IPS DF 19.7 (cell line): ENCODE results near the gene SEC22C.
"Not testable (repeated sequence)": the region's sequence is repeated elsewhere in the genome, so short reads cannot be mapped to it uniquely, and the experiment has no call there.

ENCODE experiments used
- DNase-seq: peaks from one replicate; pipeline ENCODE4 v3.0.0-alpha.2; 2013; ENCODE audit warnings: low read depth, low spot score

The SEC22C gene, protein sequence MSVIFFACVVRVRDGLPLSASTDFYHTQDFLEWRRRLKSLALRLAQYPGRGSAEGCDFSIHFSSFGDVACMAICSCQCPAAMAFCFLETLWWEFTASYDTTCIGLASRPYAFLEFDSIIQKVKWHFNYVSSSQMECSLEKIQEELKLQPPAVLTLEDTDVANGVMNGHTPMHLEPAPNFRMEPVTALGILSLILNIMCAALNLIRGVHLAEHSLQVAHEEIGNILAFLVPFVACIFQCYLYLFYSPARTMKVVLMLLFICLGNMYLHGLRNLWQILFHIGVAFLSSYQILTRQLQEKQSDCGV

DNA sequence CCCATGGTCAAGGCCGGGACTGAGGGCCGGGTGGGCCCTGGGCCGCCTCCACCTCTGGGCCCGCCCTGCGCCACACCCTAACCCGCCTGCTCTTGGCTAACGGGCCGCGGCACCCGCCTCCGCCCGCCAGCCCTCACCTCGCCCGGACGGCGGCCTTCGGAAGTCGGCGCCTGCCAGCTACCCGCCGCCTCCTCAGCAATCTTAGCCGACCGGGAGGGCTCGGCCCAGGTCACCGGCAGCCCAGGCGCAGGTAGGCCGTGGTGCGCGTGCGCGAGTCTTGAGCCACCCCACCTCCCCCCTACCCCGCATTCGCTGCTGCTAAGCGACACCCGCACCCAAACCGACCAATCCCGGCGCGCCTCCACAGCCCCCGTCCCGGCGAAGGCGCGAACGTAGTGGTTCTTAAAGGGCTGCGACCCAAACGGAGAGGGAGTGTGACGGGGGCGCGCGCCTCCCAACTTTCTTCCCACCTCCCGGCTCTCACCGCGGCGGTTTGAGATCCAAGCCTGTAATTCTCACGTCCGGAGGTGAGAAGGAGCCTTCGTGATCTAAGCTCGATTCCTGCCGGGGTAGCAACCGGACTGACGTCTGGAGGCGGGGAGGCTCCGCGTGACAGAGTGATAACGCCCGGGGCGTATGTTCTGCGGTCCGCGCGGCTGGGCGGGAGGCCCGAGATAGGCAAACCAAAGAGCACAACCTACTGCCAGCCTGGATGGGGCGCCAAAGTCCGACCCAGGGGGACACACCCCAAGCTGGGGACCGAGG lies at the start of gene SEC22C:
SEC22C (minus strand) TSS at position 259 of the 765 bp plus-strand sequence. CDS start 12,921 bp downstream, outside the sequence.
- DNase-seq: no peak

DNA sequence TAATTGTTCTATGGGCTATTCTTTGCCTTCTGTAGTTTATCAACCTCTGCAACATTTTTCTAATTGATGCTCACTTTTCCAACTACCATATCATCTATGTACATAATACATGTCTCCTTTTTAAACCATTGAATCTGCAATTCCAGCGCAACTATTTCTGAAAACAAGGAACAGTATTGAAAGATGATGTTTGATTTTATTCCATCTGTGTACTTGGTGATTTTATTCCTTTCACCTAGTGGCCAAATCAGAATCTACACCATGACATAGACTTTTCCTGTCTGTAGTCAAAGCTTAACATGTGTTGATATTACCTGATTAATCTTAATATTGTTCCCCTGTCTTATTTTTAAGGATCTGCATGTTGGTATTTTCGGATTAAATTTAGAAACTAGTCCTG lies 31.7 kb upstream of the SEC22C start:
- DNase-seq: no peak

DNA sequence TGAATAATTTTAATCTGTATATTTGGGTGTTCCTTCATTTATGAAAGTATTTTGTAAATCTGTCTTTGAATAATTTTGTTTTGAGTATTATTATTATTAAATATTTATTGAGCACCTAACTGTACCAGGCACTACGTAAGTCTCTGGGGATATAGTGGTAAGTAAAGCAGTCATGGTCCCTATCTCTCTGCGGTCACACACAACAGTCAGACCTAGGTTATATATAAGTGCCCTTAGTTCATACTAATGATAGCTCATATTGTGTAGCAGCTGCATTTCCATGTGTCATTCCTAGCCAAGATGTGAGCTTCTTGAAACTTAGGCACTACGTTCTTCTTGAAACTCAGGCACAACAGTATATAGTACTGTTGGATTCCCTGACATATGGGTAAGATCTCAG lies 31.2 kb upstream of the SEC22C start:
- no peak for DNase-seq

DNA sequence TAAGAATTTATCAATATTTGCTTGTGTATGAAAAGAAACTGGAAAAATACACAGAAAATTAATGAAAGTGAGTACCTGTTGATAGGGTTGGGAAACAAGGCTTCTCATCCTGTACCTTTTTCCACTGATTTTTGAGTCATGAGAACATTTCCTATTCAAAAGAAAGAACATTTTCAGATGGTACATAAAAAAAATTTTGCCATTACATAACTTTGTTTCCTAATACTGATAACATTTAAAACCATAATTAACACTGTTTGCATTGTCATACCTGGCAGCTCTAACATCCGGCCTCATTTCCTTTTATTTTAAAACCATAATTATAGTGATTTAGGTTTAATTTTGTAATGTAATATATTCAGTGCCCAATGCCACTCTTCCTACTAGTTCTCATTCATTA lies 30.4 kb upstream of the SEC22C start:
- no peak for DNase-seq

DNA sequence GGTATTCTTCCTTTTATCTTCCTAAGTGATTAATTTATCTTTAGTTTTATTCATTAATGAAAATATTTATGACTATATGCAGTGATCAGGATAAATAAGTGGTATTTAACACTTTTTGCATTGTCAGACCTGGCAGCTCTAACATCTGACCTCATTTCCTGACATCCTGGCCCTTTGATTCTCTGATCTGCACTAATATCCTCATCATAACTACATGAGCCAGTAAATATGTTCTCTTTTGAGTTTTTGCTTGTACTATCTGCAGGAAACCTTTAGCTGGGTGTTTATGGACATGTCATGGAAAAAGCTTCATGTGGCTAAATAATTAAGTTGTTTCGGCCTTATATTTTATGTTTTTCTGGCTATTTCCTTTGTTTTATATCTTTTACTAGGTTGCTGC lies 29.2 kb upstream of the SEC22C start:
- DNase-seq: no peak

DNA sequence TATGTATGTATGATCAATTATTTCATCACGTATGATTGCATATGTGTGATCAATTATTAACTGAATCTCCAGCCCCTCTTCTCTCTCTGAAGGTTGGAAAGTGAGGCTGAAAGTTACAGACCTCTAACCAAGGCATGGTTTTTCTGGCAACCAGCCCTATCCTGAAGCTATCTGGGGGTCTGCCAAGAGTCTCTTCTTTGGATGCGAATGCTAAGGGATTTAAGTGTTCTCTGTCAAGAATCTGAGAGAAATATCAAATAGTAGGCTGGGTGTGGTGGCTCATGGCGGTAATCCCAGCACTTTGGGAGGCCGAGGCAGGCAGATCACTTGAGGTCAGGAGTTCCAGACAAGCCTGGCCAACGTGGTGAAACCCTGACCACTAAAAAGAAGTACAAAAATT lies 26.8 kb upstream of the SEC22C start:
- no peak for DNase-seq

DNA sequence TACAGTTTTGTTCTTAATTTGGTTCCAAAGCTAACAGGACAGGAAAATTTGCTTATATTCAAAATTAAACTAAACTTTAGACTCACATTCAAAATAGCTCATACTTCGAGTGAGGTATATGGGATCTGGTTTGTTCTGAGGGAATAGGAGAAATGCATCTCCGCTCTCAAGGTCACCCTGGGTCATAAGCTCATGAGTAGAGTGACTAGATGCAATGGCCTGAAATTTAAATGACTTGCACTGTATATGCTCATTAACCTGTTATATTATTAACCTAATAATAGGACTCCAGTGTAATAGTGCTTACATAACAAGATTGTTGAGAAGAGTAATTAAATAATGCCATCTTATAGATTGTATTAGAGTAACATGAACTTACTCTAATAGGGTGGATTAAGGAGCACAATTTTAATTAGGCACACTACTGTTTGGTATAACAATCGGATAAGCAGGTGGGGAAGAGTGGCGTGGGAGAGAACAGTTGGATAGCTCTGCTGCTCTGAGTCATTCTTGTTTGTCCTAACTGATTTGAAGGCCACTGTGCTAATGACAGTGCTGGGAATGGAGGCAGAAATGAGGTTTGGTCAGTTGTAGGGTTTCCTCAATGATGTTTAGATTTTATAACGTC lies 23.9 kb upstream of the SEC22C start:
- no peak for DNase-seq

DNA sequence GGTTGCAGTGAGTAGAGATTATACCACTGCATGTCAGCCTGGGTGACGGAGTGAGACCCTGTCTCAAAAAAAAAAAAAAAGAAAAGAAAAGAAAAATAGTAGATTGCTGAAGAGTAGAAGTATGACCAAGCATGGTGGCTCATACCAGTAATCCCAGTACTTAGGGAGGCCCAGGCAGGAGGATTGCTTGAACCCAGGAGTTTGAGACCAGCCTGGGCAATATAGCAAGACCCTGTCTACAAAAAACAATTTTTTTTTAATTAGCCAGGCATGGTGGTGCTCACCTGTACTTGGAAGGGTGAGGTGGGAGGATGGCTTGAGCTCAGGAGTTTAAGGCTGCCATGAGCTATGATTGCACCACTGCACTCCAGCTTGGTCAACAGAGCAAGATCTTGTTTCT lies 21.2 kb upstream of the SEC22C start:
- no peak for DNase-seq

DNA sequence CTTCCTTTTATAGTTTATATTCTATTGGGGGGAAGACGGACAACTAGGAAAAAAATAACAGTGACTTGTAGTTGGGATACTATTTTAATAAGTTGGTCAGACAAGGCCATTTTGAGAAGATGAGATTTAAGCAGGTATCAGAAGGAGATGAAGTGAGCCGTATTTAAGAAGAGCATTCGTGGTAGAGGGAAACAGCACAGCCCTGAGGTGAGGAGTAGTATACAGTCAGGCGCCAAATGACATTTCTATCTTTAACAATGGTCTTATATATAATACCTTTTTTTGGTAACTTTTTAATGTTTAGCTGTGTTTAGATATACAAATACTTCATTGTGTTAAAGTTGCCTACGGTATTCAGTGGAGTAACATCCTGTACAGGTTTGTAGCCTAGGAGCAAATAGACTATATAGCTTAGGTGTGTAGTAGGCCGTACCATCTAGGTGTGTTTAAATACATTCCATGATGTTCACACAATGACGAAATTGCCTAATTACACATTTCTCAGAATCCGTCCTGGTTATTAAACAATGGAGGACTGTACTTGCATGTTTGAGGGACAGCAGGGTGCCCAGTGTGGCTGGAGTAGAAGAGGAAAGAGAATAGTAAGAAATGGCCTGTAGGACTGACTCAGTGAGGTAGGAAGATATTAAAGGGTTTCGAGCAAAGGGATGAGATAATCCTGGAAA lies 20.3 kb upstream of the SEC22C start:
- DNase-seq: no peak

DNA sequence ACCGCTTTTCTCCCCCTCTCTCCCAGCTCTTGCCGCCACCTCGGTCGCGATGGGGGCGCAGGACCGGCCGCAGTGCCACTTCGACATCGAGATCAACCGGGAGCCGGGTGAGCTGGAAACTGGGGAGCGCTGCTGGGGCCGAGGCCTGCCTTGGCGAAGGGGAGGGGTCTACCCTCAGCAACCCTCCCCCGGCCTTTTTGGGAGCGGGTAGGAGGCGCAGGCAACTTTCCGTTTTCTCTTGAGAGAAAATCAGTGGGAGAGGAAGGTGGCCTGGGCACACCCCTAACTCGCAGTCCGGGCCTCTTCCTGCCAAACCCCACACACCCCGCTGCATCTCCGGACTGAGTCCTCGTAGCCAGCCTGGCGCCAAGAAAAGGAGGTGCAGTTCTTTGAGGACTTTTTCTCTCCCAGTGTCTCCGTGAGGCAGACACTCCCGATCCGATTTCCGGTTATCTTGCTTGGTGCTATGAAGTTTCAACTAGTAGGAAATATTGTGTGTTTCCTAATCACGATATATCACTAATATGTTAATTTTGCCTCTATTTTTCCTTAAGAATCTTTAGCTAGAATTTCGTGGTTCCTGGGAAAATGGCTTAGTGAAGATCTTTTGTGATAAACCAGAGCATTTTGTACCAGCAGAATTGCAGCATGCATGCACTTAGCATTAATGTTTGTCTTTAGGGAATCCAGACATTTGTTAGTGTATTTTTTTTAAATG lies 19.4 kb upstream of the SEC22C start:
- DNase-seq: no peak

DNA sequence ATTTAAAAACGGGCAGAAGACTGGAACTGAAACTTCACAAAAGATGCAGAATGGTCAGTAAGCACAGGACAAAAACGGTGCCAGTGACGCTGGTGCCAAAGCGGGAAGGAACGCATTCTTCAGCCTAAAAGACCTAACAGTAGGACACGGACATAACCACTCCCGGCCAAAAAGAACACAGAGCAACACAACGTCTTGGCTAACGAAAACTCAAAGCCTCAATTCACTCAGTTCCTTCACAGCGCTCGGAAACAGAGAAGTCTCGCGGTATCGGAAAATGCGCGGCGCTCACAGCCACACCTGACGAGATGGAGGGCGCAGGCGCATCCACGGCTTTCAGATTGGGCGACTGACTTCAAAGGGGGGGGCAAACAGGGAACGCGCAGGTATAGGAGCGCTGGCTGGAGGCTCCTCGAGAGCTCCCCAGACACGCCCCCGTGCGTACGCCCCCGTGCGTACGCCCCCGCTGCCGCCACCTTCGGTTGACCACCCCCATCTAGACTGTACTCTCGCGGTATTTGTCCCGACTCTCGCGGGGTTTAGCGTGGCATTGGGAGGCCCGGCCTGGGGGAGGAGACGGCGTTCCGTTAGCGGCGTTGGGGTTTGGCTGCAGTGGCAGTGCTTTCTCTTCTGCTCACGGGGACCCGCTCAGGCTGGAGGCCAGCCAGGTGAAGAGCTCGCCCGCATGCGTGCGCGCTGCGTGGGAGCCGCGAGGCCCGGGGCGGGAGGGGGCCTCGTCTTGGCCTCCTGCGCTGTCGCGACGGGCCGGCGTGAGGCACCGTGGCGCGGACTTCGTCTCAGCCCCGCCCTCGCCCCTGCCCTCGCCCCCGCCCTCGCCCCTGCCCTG lies 18.6 kb upstream of the SEC22C start, which contains the start of gene NKTR:
NKTR (plus strand) TSS at position 576 of the 847 bp plus-strand sequence. CDS start 321 bp downstream, outside the sequence.
- DNase-seq: peak; percentile 94

DNA sequence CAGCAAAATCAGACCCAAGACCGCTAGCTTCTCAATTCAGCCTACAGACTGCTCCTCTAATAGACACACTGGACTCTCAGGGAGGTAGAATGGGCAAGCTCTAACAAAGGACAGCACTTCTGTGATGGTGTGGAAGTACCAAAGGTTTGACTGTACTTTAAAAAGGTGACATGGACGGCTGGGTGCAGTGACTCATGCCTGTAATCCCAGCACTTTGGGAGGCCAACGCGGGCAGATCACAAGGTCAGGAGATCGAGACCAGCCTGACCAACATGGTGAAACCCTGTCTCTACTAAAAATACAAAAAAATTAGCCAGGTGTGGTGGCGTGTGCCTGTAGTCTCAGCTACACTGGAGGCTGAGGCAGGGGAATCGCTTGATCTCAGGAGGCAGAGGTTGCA lies 15.3 kb upstream of the SEC22C start:
- not testable (repeated sequence) for DNase-seq

DNA sequence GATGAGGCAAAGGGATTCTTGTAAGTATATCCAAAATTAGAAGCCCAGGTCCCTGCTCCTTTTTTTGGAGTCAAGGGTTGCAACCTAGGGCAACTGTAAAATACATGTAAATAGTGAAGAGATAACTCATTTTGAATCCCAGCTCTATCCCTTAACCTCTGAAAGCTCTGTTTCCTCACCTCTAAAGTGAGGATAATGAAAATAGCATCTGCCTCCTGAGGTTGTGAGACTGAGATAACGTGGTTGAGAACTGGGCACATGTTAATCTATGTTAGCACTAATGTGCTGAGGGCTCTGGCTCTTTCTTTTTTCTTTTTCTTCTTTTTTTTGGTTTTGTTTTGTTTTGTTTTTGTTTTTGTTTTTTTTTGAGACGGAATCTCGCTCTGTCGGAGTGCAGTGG lies 13.9 kb upstream of the SEC22C start:
- no peak for DNase-seq

DNA sequence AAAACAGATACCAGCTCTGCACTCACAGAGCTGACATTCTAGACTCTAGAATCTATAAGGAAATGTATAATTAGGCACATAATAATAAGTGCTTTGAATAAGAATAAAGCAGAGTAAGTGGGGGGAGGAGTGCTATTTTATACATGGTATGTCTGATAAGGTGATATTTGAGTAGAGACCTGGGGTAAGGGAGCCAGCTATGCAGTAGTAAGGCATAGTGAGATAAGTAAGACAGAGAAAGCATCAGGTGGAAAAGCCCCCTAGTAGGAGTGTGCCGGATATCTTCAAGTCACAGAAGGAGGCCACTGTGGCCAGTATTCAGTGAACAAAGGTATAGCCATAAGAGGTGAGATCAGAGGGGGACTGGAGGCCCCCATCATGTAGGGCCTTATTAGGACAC lies 11.9 kb upstream of the SEC22C start:
- DNase-seq: no peak

DNA sequence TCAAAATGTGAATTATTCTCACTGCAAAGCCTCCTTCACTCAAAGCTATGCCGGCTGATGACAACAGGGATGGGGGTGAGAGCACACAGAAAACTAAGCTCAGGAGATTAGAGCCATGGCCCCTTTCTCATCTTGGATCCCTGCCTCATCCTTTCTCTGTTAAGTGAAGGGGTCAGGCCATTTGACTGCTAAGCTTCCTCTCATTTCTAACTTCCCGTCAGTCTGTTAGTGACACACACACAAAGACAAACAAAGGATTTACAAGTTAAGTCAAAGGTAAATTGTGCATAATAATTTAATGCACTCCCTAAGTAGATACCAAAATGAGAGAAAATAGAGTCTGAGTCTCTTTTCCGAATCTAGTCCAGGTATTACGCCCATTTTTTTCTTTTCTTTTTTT lies 10.0 kb upstream of the SEC22C start:
- no peak for DNase-seq

DNA sequence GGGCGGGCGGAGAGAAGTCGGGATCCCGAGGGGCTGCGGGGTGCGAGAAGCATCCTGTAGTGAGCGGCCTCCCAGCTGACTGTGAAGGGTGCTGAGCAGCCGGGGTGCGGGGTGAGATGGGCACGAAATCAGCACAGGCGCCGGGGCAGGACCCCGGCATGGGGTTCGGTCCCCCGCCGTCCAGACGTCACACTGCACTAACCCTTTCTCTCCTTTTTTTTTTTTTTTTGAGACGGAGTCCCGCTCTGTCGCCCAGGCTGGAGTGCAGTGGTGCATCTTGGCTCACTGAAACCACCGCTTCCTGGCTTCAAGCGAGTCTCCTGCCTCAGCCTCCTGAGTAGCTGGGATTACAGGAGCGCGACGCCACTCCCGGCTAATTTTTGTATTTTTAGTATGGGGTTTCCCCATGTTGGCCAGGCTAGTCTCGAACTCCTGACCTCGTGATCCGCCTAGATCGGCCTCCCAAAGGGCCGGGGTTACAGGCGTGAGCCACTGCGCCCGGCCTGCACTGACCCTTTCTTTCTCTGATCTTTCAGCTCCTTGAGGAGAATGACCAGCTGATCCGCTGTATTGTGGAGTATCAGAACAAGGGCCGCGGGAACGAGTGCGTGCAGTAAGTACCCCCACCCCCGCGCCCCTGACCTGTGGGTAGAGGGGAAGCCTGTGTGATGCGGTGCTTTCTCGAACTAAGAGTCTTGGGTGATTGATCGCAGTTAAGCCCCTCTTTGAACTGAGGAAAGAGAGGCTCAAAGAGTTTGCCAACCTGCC lies 9.4 kb upstream of the SEC22C start:
- no peak for DNase-seq

DNA sequence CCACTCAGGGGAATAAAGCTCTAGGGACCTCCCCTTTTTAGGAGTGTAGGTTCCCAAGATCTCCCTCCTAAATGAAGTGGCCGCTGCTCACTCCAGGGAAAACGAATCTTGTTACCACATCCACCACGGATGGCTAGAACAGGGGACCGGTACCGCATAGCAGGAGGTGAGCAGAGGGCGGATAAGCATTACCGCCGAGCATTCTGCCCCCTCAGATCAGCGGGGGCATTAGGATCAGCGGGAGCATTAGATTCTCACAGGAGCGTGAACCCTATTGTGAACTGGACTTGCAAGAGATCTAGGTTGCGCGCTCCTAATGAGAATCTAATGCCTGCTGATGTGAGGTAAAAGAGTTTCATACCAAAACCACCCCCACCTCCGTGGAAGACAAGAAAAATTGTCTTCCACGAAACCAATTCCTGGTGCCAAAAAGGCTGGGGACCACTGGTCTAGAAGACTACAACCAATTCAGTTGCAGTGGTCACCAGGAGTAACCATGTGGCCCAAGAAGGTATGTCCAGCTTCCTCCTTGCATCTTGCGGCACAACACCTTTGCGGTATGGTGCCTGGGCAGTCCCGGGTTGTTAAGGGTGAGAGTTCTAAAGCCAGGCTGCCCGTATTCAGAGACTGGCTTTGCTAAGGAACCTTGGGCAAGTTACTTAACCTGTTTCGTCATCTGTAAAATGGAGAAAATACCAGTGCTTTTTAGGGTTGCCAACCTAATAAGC lies 7.8 kb upstream of the SEC22C start:
- no peak for DNase-seq

DNA sequence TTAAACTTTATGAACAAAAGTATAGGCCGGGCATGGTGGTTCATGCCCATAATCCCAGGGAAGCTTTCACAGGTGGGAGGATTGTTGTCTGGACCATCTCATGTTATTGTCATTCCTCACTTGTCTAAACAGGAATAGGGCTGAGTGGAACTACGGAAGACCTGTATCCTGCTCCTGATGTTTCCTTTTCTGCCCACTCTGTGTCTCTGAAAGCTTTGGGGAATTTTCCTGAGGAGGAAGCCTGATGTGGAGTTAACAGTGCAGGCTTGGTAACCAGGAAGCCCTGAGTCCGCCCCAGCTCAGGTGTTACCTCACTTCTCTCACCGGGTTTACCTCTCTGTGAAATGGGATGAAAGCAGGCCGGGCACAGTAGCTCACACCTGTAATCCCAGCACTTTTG lies 6.9 kb upstream of the SEC22C start:
- DNase-seq: no peak

DNA sequence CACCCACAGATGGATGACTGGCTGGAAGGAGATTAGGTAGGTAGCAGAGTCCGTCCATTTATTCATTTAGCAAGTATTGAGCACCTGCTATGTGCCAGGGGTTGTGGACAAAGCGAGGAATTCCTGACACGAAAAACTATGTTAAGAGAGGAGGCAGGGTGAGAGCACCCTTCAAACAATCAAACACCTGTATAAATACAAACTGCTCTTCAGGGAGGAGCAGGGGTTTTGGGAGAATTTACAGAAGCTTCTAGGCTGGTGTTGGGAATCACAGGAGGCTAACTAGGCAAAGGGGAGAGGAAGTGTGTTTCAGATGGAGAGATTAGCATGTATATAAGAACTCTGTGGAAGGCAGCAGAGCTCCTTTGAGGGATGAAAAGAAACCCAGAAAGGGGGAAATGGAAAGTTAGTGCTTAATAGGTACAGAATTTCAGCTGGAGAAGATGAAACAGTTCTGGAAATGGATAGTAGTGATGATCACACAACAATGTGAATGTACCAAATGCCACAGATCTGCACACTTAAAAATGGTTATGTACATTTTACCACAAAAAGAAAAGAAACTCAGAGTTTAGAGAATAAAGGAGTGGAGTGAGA lies 805 bp upstream of the SEC22C start:
- DNase-seq: no peak
